Measurements from ENCODE around the gene MIPEP.

GRCh38 chr13:23811366-23812062 lies 77.7 kb downstream of the MIPEP start:
- TF ChIP-seq KDM1A (IDR thresholded peaks at IDR 0.05): no peak
- TF ChIP-seq MXD1 (CRISPR knock-in tag; IDR thresholded peaks at IDR 0.05; ENCODE audit: borderline replicate concordance, poor library complexity, severe bottlenecking): no peak
- no peak for TF ChIP-seq POLR2A (conservative IDR thresholded peaks at IDR 0.05)
- TF ChIP-seq CTCF (IDR thresholded peaks at IDR 0.05 in 2 of 3, conservative IDR thresholded peaks at IDR 0.05 in 1 of 3; ENCODE audit: insufficient read depth in 2 of 3, low read depth in 1 of 3, low read length in 3 of 3): no peak
- TF ChIP-seq NFYB (IDR thresholded peaks at IDR 0.05; ENCODE audit: extremely low read depth, insufficient read length): no peak
- no peak for TF ChIP-seq CSDE1 (IDR thresholded peaks at IDR 0.05)
- no peak for TF ChIP-seq MAX (CRISPR knock-in tag; IDR thresholded peaks at IDR 0.05)
- TF ChIP-seq PHF21A (IDR thresholded peaks at IDR 0.05; ENCODE audit: borderline replicate concordance, low read depth): no peak
- no peak for TF ChIP-seq CEBPB (tag; IDR thresholded peaks at IDR 0.05)
- TF ChIP-seq GATAD2A (IDR thresholded peaks at IDR 0.05): no peak

Data from K562 (cell line).